ENCODE data around the gene RPS6KC1. TPM values are rescaled to one million over a fixed set of nuclear protein-coding genes. Genes with fewer than 3 reads are reported as not detected.

RPS6KC1 gene
- total RNA-seq, 2 donors from 2014 or later = 20.7 to 34.1 TPM

DNA sequence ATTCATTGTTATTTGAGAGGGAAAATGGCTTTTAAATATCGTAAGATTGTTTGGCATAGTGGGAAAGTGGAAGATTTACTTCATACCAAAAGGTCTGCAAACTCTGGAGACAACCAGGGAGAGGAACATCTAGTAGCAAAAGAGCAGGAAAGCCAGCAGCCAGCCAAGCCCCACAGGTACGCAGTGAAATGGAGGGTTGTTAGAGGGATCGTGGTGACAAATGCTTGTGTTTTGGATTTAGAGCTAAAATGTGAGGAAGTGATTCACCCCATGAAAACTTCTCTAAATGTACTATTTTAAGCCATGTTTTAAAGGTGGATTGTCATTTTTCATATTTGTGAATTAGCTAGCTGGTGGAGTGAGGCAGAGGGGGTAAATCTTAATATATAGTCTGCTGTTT lies 69.3 kb downstream of the RPS6KC1 start:
- ATAC-seq (ENCODE audit: insufficient number of reproducible peaks, low FRiP score, low read depth) (no peak), DNase-seq (ENCODE audit: low spot score) (no peak)
- no peak for TF ChIP-seq CTCF (IDR thresholded peaks at IDR 0.05)

DNA sequence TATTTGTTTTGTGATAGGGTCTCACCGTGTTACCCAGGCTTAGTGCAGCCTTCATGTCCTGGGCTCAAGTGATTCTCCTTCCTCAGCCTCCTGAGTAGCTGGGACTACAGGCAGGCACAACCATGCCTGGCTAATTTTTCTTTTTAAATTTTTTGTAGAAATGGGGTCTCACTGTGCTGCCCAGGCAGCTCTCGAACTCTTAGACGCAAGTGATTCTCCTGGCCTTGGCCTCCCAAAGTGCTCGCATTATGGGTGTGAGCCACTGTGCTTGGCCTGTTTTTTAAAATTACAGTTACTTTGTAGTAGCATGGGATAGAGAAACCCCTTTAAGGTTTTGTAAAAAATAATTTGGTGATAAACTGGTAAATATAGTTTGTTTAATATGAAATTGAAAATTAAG lies 69.9 kb downstream of the RPS6KC1 start:
- H3K36me3 ChIP-seq = no peaks in the 10 kb centered on the region
- H3K9me3 ChIP-seq = no peaks in the 10 kb centered on the region
- H3K27me3 ChIP-seq (replicated peaks; ENCODE audit: insufficient read depth) = no peaks in the 10 kb centered on the region
- no peak for DNase-seq (ENCODE audit: low spot score)
- H3K4me3 ChIP-seq = no peak overlapping the region
- no peak for ATAC-seq (ENCODE audit: insufficient number of reproducible peaks, low FRiP score, low read depth)
- H3K4me1 ChIP-seq (ENCODE audit: control insufficient read depth in 1 of 2, low read depth in 2 of 2) = peaks cover 10% of the 10 kb centered on the region in 2 donors
- no peak for TF ChIP-seq CTCF (IDR thresholded peaks at IDR 0.05)
- H3K27ac ChIP-seq = no peak overlapping the region

More for the DNA sequence above, 69.3 kb downstream of the RPS6KC1 start:
- Histone ChIP-seq H3K4me1 (ENCODE audit: control insufficient read depth in 1 of 2, low read depth in 2 of 2) (peaks cover 10% of the 10 kb centered on the region in 2 donors), H3K36me3 (no peaks in the 10 kb centered on the region), H3K27me3 (replicated peaks; ENCODE audit: insufficient read depth) (no peaks in the 10 kb centered on the region), H3K27ac (no peak overlapping the region), H3K4me3 (no peak overlapping the region), H3K9me3 (no peaks in the 10 kb centered on the region)

GRCh38 chr1:213122514-213122929 lies 71.5 kb downstream of the RPS6KC1 start:
- TF ChIP-seq CTCF (IDR thresholded peaks at IDR 0.05) = peak; percentile 59
- Histone ChIP-seq H3K27ac (no peak overlapping the region), H3K27me3 (replicated peaks; ENCODE audit: insufficient read depth) (no peaks in the 10 kb centered on the region), H3K4me3 (no peak overlapping the region), H3K9me3 (no peaks in the 10 kb centered on the region), H3K4me1 (ENCODE audit: control insufficient read depth in 1 of 2, low read depth in 2 of 2) (peaks cover 10% of the 10 kb centered on the region in 2 donors), H3K36me3 (no peaks in the 10 kb centered on the region)
- ATAC-seq (ENCODE audit: insufficient number of reproducible peaks, low FRiP score, low read depth) (no peak), DNase-seq (ENCODE audit: low spot score) (no peak)

DNA sequence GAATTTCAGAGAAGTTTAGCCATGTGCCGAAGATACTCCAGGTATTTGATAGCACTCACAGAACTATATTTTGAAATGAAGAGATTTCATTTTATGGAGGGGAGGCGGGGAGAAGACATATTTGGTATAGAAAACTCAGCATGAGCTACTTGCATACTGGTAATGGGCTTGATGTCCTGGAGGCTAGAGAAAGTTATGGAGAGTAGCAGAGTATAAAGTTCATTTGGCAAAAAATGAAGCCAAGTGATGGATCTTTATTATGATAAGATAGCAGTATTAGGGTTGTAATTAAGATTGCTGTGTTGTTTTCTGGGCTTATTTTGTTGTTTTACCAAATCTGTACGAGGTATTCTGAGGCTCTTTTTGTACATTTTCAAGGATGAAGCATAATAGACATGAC lies 72.0 kb downstream of the RPS6KC1 start:
- no peak for TF ChIP-seq CTCF (IDR thresholded peaks at IDR 0.05)
- Histone ChIP-seq H3K36me3 (no peaks in the 10 kb centered on the region), H3K4me1 (ENCODE audit: control insufficient read depth in 1 of 2, low read depth in 2 of 2) (peaks cover 10% of the 10 kb centered on the region in 2 donors), H3K9me3 (no peaks in the 10 kb centered on the region), H3K27me3 (replicated peaks; ENCODE audit: insufficient read depth) (no peaks in the 10 kb centered on the region), H3K4me3 (no peak overlapping the region), H3K27ac (no peak overlapping the region)
- DNase-seq (ENCODE audit: low spot score) (no peak), ATAC-seq (ENCODE audit: insufficient number of reproducible peaks, low FRiP score, low read depth) (no peak)

DNA sequence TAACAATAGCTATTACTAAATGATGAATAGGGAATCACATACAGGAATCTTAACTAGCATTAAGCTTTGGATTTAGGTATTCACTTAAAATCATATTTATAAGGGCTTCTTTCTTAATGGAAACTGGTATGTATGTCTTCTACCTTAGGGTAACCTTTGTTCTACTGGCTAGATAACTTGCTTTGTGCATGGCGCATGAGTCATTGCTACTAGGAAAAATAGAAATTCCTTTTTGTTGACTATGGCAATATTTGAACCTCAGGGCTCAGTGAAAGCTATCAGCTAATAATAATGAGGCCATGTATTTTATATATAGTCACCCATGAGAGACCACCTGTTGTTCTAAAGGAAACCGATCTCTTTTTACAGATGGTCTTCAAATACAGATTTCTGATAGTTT lies 72.5 kb downstream of the RPS6KC1 start:
- Histone ChIP-seq H3K4me3 (no peak overlapping the region), H3K27me3 (replicated peaks; ENCODE audit: insufficient read depth) (no peaks in the 10 kb centered on the region), H3K9me3 (no peaks in the 10 kb centered on the region), H3K27ac (no peak overlapping the region), H3K36me3 (no peaks in the 10 kb centered on the region), H3K4me1 (ENCODE audit: control insufficient read depth in 1 of 2, low read depth in 2 of 2) (peaks cover 10% of the 10 kb centered on the region in 2 donors)
- DNase-seq (ENCODE audit: low spot score) = no peak
- no peak for TF ChIP-seq CTCF (IDR thresholded peaks at IDR 0.05)
- no peak for ATAC-seq (ENCODE audit: insufficient number of reproducible peaks, low FRiP score, low read depth)

Measured in thoracic aorta (tissue), 2 donors.